NCI-H460 (cell line): ENCODE results near the gene TNPO3. TPM values are rescaled to one million over a fixed set of nuclear protein-coding genes. Genes with fewer than 3 reads are reported as not detected.
"Not testable (repeated sequence)": the region's sequence is repeated elsewhere in the genome, so short reads cannot be mapped to it uniquely, and the experiment has no call there.

Source experiments
- DNase-seq: peaks from one replicate; pipeline ENCODE4 v3.0.0-alpha.2; 2016; ENCODE audit warnings: low read depth; ENCODE audit errors: extremely low read depth
- total RNA-seq: library from RNA; depleted of rRNA; stranded (reverse); fragments of >200 nt; shearing (Covaris generic); gene quantifications from 2 replicates; pipeline ENCODE4 v1.2.3, GENCODE V29; 2014

The TNPO3 gene
- total RNA-seq, 1 experiment from 2014 or later: 60.4 TPM

DNA sequence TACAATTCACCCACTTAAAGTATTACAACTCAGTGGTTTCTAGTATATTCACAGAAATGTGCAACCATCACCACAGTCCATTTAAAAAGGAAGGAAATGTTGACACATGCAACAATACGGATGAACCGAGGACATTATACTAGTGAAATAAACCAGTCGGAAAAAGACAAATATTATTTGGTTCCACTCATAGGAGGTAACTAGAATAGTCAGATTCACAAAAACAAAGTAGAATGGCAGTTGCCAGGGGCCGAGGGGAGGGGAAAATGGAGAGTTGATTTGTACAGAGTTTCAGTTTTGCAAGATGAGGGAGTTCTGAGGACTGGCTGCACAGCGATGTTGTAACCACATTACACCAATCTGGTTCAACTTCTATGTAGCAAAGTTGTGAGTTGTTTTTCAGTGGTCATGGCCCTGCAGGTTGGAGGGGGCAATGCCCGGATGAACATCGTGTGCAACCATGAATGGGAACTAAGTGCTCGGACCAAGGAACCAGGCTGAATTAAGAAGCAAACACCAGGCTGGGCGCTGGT is 17.6 kb upstream of the TNPO3 start:
- no peak for DNase-seq

DNA sequence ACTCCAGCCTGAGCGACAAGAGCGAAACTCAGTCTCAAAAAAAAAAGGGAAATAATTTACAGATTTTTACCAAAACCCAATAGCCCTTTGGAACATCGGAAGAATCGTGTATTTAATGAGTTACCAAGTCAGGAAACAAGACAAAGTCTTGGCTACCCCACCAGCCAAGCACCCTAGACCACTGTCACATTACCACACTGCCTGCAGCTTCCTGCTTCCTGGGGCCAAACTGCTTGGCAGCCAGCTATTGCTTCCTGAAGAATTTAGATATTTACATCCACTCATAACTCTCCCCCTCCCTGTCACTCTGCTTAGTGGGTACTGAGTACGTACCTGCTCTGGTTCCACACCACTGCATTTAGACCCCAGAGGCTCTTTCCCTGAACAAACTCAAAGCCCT is 14.1 kb upstream of the TNPO3 start:
- no peak for DNase-seq

DNA sequence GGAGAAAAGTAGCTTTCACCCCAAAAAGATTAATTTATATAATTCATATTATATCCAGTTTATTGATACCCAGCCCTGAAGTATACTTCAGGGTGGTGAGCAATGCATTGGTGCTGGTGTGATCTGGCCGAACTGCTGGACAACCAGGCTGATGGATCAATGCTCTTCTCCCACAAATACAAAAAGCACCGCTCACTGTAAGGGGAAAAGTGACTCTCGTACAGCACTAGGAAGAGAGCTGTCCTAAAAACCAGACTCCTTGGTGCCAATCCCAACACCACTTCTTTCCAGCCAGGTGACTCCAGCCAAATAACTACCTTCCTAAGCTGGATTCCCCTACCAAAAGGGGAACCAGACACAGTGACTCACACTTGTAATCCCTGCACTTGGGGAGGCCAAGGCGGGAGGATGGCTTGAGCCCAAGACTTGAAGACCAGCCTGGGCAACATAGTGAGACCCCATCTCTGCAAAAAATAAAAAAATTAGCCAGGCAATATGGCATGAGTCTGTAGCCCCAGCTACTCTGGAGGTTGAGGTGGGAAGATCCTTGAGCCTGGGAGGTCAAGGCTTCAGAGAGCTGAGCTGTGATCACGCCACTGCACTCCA is 13.1 kb upstream of the TNPO3 start:
- no peak for DNase-seq

DNA sequence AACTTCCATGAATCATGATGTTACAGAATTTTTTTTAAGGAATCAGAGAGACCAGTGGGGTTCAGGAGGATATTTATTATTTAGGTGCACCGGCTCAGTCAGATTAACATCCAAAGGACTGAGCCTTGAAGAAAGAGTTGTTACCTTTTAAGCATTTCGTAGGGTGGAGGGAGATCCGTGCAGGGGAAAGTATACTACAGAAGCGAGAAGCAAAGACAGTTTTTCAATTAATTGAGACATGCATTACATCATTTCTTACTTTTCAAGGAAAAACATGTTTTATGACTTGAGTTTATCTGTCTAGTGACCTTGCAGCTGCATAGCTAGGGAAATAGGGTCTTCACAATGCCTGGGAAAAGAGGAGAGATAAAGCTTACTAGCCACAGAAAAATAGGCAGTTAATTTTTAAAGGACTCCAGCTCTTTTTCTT is 12.2 kb upstream of the TNPO3 start:
- not testable (repeated sequence) for DNase-seq

DNA sequence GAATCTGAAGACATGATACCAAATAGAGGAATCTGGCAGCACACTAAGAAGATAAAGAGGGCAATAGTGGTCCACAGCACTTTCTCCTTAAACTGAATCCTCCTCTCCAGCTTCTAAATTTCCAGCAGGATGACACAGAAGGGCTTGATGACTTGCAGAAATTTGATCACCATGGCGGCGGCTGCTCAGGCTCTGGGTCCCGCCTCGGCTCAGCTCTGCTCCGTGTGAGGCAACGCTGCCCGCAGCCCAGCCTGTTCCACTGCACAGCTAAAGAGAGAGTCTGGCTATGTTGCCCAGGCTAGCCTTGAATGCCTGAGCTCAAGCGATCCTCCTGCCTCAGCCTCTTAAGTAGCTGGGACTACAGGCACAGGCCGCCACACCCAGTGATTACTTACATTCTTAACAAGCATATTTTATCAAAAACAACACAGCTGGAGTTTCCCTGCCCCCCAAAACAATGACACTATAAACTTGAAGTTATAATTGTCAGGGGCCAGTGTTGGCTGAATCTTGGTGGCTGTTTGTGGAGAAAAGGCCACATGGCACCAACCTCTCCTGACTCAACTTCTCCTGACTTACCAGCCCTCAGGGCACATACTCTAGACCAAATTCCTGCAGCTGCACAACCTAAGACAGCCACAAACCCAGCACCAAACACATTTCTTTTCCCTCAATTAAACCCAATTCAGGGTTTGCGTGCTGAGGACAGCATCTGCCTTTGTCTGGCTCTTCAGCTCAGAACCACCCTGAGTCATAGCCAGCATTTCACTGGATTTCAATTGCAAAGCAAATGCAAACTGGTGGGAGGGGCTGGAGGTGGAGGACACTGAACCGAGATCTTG is 11.6 kb upstream of the TNPO3 start:
- peak; percentile 32 for DNase-seq

DNA sequence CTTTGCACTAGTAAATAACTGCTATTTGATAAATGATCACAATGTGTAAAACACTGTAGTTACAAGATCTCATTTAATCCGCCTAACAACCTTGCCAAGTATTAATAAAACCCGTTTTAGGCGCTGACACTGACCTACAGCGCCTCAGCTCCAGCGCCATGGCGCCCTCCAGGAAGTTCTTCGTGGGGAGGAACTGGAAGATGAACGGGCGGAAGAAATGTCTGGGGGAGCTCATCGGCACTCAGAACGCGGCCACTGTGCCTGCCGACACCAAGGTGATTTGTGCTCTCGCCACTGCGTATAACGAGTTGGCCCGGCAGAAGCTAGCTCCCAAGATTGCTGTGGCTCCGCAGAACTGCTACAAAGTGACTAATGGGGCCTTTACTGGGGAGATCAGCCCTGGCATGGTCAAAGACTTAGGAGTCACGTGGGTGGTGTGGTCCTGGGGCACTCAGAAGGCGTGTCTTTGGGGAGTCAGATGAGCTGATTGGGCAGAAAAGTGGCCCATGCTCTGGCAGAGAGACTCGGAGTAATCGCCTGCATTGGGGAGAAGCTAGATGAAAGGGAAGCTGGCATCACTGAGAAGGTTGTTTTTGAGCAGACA is 1.1 kb upstream of the TNPO3 start:
- DNase-seq: no peak

DNA sequence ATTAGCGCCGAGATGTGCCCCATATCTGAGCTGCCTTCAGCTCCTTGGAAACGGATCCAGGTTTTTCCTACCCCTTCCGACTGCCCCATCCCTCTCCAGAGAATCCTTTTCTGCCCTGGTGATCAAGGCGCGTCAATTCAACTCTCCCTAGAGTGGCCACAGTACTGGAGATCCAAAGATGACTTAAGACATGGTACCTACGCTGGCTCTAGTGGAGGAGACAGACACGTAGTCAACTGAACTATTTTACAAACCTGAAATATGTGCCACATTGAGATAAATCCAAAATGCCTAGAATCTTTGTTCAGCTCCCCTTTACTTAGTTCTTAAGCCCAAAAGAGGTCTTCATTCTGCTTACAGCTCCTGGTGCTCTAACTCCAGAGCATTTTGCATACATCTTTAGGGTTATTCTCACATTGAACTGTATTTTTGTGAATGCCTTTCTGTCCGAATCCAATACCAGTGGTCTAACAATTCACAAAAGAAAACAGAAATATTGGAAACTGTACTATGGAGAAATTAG is 444 bp upstream of the TNPO3 start:
- no peak for DNase-seq

DNA sequence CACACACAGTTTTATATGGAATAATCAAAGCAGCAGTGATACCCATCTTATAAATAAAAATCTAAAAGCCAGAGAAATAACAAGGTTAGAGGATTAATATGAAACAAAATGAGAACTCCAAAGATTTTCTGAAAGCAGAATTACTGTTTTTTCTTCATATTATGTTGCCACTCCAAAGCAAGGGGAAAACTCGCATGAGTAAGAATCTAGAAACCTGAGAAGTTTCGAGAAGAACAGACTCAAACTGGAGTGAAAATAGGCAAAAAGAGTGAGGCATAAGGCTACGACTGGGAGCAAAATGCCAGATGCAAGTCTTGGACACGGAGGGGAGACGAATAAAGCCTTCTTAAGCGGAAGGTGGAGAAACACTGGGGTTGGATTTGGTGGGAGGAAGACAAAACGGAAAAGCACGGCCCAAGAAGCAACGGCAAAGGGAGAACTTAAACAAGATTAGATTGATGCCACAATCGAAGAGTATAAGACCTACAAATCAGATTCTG is 923 bp downstream of the TNPO3 start:
- DNase-seq: no peak

DNA sequence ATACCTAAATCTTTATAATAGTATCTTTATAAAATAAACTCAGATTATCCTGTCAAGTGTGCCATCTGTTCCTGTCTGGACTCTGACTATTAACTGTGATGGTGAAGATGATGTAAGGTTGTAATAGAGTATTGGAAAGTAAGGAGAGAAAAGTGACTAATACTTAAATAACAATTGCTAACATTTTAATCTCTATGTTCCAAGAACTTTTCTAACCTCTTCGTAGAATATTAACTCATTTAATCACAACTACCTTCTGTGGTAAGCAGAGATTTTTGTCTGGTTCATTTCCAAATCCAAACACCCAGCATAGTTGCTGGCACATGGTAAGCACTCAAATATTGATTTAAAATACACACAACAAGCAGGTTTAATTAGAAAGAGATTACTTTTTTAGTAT is 2.5 kb downstream of the TNPO3 start:
- no peak for DNase-seq

DNA sequence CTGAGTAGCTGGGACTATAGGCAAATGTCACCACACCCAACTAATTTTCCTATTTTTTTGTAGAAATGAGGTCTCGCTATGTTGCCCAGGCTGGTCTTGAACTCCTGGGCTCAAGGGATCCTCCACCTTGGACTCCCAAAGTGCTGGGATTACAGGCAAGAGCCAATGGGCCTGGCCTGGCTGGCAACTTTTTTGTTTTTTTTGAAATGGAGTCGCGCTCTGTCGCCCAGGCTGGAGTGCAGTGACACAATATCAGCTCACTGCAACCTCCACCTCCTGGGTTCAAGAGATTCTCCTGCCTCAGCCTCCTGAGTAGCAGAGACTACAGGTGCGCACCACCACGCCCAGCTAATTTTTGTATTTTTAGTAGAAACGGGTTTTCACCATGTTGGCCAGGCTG is 3.5 kb downstream of the TNPO3 start:
- not testable (repeated sequence) for DNase-seq

DNA sequence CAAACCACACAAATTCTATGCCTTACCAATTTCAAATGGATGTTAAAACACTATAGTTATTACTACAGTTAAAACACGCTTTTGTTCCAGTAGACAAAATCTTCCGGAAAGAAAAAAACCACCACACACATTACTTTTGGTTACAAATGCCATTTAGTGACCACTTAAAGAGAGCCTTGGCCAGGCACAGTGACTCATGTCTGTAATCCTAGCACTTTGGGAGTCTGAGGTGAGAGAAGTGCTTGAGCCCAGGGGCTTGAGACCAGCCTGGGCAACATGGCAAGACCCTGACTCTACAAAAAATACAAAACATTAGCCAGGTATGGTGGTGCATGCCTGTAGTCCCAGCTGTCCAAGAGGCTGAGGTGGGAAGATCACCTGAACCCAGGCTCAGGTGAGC is 7.2 kb downstream of the TNPO3 start:
- no peak for DNase-seq

DNA sequence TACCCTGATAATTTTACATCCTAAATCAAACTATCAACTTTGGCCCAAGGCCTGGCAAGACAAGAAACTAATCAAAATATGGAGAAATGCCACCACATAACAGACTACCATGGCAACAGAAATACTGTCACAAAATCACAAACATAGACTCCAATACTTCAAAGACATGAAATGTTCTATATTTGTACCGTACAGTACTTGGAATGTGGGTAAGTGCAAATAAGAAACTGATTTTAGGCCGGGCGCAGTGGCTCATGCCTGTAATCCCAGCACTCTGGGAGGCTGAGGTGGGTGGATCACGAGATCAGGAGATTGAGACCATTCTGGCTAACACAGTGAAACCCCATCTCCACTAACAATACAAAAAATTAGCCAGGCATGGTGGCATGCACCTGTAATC is 9.2 kb downstream of the TNPO3 start:
- DNase-seq: no peak

DNA sequence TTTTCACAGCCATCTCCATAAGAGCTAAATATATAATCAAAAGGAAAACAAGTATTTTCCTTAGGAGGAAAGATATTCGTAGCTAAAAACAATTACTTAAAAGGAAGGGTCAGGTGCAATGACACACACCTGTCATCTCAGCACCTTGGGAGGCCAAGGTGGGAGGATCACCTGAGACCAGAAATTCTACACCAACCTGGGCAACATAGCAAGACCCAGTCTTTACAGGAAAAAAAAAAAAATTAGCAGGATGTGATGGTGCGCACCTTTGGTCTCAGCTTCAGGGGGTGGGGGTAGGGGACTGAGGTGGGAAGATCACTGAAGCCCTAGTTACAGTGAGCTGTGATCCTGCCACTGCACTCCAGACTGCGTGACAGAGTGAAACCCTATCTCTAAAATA is 11.9 kb downstream of the TNPO3 start:
- DNase-seq: no peak

DNA sequence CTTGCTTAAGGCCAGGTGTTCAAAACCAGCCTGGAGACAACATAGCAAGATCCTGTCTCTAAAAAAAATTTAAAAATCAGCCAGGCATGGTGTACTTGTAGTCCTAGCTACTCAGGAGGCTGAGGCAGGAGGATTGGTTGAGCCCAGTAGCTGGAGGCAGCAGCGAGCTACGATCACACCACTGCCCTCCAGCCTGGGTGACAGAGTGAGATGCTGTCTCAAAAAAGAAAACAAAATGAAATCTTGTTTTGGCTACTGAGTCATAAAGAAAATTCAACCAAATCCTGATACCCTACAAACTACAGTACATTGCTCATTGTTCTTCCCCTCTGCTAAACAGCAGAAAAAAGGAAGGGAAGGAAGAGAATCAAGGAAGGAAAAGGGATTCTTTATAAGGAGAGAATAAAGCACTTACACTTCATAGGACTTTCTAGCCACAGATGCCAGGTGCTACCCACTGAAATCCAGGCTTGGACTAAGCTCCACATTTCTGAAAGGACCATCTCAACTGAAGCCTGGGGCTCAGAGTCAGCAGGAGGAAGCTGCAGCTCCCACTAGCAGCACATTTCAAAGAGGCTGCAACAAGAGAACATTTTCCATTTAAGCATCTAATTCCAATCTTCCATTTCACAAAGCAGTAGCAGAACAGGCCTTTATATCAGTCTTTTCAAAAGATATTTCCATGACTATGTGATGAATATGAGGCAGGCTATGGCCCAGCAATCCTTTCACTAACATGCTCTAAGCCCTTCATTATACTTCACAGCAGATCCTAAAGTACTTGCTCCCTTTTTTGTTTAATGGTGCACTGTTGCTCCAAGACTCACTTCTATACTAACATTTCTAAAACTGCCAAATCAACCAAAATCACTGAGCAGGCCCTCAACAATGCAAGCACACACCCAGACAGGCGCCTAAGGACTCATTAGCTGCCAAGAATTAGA is 13.5 kb downstream of the TNPO3 start:
- no peak for DNase-seq

DNA sequence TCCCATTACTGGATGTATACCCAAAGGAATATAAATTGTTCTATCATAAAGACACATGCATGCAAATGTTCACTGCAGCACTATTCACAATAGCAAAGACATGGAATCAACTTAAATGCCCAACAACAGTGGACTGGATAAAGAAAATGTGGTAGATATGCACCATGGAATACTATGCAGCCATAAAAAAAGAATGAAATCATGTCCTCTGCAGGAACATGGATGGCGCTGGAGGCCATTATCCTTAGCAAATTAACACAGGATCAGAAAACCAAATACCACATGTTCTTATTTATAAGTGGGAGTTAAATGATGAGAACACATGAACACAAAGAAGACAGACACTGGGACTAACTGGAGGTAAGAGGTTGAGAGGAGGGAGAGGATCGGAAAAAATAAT is 16.4 kb downstream of the TNPO3 start:
- DNase-seq: not testable (repeated sequence)

DNA sequence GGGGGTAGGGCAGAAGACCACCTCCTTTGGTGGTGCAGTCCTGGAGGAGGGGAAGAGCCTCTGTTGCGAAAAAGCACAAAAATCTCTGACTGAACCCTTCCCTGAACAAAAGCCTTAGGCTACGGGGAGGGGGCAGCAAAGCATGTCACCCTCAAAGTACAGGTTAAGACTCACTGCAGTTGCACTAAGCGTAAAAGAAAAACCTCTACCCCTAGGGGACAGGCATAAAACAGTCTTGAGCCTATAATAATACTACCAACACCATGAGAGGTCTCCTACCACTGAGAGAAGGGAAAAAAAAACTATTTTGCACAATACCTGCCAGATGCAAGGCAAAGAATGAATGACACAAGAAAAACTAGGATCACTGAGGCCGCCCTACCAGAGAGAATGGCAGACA is 17.3 kb downstream of the TNPO3 start:
- no peak for DNase-seq

DNA sequence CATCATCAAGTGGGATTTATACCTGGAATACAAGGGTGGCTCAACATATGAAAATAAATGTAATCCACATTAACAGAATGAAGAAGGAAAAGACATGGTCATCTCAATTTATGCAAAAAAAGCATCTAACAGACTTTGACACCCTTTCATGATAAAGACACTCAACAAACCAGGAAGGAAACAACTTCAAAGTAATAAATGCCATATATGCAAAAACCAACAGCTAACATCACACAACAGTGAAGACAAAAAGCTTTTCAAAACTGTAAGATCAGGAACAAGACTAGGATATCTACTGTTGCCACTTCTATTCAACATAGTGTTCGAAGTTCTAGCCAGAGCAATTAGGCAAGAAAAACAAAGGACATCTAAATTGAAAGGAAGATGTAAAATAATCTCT is 22.9 kb downstream of the TNPO3 start:
- DNase-seq: no peak

DNA sequence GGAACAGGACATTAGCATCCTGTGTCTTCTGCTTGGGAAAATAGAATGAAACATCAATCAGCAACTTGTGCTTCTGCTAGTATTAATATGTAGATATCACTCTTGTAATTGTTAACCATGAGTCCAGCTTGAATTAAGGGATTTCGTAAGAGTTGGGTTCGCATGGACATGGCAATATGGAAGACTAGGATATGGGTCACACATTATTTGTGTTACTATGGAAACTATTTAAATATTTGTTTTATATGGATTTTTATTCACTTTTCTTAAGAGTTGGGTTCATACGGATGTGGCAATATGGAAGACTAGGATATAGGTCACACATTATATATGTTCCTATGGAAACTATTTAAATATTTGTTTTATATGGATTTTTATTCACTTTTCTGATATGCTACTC is 24.5 kb downstream of the TNPO3 start:
- DNase-seq: no peak

DNA sequence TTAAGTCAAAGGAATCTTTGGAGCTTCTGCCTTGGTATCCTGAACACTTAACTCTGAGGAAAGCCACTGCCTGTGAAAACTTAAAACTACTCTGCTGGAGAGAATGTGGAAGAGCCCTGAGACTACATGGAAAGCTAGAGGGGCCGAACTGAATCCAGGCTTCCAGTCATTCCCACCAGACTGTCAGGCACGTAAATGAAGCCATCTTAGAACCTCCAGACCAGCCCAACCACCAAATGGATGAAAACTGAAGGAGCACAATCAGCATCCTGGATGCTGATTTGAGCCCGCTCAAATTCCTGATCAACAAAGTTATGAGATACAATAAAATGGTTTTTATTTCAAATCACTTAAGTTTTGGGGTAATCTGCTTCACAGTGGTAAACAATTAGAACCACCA is 30.8 kb downstream of the TNPO3 start:
- DNase-seq: no peak

DNA sequence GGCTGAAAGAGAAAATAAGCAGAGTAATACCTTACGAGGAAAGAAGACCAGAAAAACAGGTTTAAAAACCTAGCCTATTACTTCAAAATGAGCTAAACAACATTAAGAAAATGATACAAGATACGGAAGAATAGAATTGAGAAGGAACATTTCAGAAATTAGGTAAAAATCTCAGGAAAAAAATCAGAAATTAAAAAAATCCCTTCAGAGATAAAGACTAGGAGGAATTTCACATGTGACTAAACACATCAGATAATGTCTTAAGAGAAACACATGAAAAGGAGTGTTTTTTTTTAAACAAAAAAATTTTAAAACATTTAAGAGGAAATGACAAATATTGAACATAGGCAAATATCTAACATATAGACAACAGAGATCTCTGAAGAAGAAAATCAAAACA is 33.3 kb downstream of the TNPO3 start:
- no peak for DNase-seq
